ENCODE results near the gene BRD7.

DNA sequence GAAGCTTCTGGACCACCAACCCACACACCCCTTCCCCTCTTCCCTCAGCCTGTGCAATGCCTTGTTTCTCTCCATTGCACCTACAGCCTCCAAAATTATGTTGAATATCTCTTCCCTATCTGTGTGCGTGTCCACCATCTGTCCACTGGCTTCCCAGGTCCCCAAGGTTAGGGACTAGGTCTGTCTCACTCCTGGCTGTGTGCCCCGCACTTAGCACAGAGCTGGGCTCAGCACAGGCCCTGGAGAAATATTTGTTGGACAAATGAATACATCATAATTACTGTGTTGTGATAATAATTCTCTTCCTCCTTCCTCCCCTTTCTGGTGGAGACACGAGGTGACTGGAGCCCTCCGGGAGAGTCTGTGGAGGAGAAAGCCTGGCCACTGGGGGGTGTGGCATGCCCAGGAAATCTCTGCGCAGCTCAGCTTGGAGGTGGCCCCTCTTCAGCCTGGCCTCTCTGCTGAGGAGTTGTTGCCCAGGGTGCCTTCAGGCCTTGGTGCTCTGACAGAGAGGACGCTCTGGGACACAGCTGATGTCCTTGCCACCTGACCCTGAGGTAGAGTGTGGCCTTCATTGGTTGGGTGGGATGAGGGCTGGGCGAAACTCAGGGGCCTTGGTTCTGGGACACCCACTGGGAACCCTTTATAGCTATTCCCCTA is 3.3 kb upstream of the BRD7 start:
- TF ChIP-seq, protein P1, sequence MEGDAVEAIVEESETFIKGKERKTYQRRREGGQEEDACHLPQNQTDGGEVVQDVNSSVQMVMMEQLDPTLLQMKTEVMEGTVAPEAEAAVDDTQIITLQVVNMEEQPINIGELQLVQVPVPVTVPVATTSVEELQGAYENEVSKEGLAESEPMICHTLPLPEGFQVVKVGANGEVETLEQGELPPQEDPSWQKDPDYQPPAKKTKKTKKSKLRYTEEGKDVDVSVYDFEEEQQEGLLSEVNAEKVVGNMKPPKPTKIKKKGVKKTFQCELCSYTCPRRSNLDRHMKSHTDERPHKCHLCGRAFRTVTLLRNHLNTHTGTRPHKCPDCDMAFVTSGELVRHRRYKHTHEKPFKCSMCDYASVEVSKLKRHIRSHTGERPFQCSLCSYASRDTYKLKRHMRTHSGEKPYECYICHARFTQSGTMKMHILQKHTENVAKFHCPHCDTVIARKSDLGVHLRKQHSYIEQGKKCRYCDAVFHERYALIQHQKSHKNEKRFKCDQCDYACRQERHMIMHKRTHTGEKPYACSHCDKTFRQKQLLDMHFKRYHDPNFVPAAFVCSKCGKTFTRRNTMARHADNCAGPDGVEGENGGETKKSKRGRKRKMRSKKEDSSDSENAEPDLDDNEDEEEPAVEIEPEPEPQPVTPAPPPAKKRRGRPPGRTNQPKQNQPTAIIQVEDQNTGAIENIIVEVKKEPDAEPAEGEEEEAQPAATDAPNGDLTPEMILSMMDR (IDR thresholded peaks at IDR 0.05) = peak; percentile 48
- TF ChIP-seq POLR2AphosphoS5 (IDR thresholded peaks at IDR 0.05; ENCODE audit: low read depth, low read length) = no peak
- no peak for TF ChIP-seq SIN3A (IDR thresholded peaks at IDR 0.05; ENCODE audit: borderline replicate concordance, insufficient read depth, low read depth, low read length)
